GM18873 (cell line): Measurements from ENCODE around the gene YIF1A.

ENCODE experiments used
- ATAC-seq: cut with Tn5 transposase; IDR thresholded peaks from one replicate; pipeline ENCODE4 v1.9.1; 2021; ENCODE audit warnings: mild to moderate bottlenecking, moderate library complexity, moderate number of reproducible peaks; ENCODE audit not compliant: unreplicated experiment, low FRiP score

The YIF1A gene, protein sequence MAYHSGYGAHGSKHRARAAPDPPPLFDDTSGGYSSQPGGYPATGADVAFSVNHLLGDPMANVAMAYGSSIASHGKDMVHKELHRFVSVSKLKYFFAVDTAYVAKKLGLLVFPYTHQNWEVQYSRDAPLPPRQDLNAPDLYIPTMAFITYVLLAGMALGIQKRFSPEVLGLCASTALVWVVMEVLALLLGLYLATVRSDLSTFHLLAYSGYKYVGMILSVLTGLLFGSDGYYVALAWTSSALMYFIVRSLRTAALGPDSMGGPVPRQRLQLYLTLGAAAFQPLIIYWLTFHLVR

GRCh38 chr11:66288671-66289547, at the start of gene YIF1A:
TSS of gene YIF1A (minus strand) at chr11:66289143. CDS start at chr11:66288985, 158 bp downstream.
- peak; percentile 93 for ATAC-seq

DNA sequence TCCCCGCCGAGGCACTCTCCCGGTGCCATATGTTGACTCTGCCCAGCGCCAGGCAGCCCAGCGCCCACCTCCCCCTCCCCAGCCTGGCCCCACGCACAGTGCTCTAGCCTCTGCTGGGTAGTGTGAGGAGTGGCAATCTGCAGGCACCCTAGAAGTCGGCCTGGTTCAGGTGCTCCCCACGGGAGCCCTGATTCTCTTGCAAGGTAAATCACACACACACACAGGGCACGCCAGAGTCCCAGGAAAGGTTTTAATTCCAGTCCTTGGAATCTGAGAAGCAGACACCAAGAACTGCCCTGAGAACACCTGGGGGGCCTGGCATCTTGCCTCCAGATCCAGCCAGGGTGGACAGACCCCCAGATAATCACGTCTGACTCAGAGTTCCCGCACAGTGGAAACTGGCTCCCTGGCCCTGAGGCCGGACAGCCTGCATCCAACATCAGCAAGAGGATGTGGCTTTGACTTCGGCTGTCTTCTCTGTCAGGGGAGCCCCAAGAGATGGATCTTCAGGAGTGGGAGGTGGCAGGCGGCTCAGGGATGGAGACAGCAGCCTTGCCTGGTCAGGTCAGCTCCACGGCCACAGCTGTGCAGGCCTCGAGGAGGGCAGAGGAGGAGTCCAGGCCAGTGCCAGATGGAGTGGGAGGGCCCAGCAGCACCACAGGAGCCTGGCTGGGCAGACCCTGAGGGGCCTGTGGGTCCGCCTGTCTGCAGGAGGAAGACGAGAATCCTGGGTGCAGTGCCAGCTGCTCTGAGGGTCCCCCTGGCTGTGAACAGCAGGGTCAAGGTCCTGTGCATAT, 48.4 kb upstream of the YIF1A start:
- no peak for ATAC-seq

GRCh38 chr11:66336234-66337102, 47.5 kb upstream of the YIF1A start, which contains the start of gene RIN1:
TSS of gene RIN1 (minus strand) at chr11:66336434. CDS start at chr11:66336402, 32 bp downstream.
- peak; percentile 54 for ATAC-seq

DNA sequence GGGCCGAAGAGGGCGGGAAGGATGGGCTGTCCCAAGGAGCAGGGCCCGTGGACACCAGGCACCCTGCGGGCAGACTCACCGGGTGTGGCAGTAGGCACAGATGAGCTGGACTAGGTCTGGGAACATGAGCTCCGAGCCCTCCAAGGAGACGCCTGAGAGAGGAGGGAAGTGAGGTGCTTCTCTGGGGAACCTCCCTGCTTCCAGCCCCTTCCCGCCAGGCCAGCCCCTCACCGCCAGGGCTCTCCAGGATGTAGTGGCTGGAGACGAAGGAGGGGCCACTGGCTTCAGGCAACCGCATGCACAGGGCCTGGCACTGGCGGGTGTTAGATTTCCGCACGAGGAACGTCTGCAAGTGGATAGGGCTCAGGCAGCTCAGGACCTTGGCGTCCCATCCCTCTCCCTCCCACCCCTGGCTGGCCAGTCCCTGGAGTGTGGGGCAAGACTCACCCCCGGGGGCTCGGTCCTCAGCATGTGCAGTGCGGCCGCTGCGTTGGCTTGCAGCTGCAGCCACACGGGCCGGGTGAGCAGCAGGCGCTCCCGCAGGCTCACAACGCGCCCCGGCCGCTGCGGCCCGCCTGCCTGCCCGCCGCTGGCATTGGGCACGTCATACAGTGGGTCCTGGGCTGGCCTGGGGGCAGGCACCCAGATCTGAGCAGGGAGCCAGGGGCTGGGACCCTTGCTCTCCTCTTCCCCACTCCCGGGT, 46.7 kb upstream of the YIF1A start:
- ATAC-seq = no peak

DNA sequence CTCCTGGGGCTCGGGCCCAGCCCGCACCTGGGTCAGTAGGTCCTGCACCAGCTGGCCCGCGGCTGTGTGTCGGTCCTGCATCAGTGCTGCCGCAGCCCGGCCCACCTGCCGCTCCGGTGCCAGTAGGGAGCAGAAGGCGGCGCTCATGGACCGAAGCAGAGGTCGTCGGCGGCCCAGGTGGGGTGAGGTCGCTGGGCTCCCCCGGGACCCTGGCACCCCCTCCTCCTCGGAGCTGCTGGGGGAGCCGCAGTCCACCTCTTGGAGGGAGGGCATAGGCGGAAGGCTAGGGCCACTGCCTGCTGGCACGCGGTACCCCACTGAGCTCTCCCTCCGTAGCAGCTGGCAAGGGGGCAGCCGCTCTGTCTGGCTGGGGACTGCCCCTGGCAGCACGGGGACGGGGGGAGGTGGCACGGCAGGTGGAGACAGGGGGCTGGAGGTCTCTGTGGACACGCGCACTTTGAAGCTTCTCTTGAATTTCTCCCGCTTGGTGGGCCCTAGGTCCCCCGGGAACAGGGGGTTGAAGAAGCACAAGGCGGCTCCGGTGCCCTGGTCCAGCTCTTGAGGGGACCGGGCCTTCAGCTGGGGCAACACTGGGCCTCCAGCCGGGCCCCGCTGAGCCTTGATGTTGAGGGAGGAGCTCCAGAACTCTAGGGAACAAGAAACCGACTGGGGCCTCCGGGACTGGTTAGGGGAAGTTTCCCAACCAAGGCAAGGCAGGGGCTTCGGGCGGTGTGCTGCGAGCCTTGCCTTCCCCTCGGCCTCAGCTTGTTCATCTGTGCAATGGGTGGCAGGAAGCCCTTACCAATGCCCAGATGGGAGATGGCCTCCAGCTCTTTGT, 45.9 kb upstream of the YIF1A start:
- no peak for ATAC-seq

DNA sequence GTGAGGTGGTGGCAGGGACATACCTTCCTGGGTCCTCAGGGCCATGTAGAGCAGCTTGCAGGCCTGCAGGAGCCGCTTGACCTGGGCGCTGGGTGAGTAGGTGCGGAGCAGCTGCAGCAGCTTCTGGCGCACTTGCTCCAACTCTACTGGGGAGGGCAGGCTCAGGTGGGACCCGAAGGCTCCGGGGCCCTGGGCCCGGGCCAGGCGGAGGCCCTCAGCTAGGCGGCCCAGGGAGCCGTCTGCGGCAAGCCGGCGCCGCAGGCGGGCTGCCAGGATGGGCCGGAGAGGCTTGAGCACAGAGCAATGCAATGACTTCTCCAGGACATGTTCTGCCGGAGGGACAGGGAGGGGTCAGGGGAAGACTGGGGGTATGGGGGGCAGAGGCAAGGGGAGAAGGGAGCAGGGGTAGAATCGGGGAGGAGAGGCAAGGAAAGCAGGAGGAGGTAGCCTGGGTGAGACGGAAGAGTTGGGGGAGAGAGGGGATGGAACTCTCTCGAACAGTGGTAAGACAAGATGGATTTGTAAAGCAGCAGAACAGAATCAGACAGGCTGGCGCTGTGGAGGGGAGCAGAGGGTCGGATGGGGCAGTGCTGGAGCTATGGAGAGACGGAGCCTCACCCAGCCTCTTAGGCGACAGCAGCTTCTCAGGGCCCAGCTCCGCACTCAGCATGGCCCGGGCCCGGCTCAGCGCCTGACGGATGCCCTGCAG, 45.1 kb upstream of the YIF1A start:
- ATAC-seq = no peak

GRCh38 chr11:66333220-66333877, 44.4 kb upstream of the YIF1A start:
- no peak for ATAC-seq

GRCh38 chr11:66332371-66333219, 43.7 kb upstream of the YIF1A start:
- no peak for ATAC-seq

DNA sequence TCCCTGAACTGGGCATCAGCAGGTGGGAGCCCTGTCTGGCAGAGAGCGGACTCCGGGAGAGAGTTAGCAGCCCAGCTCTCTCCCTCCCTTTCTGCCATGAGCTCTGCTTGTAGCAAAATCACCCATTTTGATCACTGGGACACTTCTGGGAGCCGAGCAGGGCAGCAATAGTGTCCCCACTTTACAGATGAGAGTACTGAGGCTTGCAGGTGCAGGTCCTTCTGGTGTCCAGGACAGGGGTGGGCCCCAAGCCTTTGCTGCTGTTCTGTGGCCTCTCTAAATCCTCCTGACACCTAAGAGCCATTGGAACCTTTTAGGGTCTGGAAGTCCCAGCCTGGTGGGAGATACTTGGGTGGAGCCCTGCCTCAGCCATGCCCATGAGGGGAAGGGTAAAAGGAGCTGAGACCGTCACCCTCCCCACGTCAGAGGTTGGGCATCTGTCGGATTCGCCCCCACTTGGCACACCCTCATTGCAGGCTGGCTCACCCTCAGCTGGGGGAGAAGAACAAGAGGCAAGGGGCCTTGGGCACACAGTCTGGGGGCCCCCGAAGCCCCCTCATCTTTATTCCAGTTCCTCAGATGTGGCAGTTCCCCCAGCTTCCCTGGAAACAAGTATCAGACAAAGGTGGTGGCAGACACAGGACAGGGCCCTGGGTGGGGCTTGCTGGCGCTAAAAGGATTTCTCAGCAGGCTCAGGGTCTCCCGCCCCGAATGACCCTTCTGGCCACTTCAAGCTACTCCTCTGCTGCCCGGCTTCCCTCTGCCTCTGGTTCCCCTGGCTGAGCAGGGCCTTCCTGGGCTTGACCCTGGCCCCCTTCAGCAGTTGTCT, 42.8 kb upstream of the YIF1A start:
- no peak for ATAC-seq

DNA sequence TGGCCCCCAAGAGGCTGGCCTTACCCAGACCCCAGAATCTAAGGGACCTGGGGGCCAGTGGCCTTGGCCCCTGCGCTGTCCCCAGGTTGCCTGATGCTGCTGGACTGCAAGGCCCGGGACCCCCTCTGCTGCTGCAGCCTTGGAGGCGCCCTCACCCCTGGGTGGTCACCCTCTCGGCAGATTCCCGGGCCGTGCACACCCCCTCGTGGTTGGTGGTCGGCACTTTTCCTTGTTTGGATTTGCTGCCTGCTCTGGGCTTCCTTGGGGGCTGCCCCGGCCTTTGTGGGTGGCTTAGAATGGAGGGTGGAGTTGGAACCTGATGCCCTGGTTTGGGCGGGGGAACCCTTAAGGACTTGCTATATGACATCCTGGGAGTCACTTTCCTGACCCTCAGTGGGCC, 42.0 kb upstream of the YIF1A start:
- ATAC-seq = no peak

- ATAC-seq = no peak
These were observed 40.3 kb upstream of the YIF1A start for GRCh38 chr11:66329165-66329673.

GRCh38 chr11:66328302-66329144, 39.6 kb upstream of the YIF1A start:
- no peak for ATAC-seq

- ATAC-seq = no peak
These were observed 39.0 kb upstream of the YIF1A start for GRCh38 chr11:66328031-66328301.

DNA sequence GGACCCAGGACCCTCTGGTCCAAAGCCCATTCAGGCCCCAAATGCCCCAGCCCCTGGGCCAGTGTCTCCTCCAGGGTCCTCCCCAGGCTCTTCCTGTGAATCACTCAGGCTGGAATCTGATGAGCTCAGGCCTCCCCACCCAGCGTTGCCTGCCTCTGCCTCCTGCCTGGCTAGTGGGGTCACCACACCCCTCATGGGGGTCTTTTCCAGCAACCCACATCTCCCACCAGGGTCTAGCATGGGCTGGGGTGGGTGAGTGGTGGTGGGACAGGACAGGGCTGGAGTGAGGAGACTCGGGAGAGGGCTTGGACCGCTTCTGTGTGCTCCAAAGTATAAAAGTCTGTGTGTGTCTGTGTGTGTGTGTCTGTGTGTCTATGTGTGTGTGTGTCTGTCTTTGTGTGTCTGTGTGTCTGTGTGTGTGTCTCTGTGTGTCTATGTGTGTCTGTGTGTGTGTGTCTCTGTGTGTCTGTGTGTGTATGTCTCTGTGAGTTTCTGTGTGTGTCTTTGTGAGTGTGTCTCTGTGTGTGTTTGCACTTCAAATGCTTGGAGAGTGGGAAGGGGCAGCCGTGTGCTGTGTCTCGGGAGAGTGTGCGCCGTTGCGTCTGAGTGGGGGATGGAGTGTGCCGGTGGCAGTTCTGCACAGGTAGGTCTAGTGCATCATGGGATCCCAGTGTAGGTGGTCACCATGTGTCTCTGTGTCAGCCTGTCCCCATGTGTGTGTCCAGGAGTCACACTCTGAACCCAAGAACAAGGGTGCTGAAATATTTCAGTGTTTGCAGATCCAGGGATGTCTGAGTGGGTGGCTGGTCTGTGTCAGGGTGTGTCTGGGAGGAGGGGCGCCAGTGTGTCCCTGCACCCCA, 38.5 kb upstream of the YIF1A start:
- no peak for ATAC-seq
